Nucleus accumbens (tissue), 56 donors: Measurements from ENCODE around the gene PAEP.
"Not testable (repeated sequence)": the region's sequence is repeated elsewhere in the genome, so short reads cannot be mapped to it uniquely, and the experiment has no call there.

Source experiments
- DNase-seq, 56 donors: peaks; one replicate each; lab custom pipeline; 2025; lab: John Stamatoyannopoulos, UW

The PAEP gene

DNA sequence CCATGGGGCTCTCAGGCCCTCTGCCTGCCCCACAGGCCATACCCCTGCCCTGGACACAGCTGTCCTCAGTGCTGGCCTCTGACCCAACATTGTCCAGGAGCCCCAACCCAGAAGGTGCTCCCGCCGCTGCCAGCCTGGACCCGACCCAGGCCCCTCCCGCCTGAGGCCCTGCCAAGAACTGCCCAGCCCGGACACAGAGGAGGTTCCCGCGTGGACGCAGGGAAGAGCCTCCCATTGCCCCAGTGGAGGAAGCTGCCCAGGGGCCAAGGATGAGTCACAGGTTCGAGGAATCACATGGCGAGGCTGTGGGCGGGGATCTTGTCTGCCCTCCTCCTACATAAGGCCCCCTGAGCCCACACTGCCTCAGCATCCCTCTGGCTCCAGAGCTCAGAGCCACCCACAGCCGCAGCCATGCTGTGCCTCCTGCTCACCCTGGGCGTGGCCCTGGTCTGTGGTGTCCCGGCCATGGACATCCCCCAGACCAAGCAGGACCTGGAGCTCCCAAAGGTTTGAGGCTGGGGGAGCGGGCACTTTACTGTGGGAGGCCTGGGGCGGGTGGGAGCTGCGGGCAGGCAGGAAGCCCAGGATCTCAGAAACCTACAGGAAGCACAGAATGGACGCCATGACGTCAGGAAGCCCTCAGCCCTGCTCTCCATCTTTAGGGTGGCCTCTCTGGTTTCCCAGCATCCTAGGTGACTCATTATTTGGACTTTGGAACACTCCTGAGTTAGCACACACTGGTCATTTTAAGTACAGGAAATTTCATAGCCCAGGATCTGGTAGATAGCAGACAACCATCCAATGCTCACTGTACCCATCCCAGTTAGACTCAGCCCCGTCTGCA is at the start of gene PAEP:
Gene PAEP, plus strand, starts transcription at position 366 of the 844 bp plus-strand sequence.
- no peak for DNase-seq

DNA sequence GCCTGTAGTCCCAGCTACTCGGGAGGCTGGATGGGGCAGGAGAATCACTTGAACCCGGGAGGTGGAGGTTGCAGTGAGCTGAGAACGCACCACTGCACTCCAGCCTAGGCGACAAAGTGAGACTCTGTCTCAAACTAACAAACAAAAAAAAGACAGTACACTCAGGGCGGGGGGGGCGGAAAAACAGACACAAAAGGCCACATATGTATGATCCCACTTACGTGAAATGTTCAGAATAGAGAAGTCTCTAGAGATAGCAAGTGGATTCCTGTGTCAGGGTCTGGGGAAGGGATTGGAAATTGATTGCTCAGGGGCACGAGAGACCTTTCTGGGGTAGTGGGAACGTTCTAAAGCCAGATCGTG is 49.3 kb upstream of the PAEP start:
- DNase-seq: no peak

DNA sequence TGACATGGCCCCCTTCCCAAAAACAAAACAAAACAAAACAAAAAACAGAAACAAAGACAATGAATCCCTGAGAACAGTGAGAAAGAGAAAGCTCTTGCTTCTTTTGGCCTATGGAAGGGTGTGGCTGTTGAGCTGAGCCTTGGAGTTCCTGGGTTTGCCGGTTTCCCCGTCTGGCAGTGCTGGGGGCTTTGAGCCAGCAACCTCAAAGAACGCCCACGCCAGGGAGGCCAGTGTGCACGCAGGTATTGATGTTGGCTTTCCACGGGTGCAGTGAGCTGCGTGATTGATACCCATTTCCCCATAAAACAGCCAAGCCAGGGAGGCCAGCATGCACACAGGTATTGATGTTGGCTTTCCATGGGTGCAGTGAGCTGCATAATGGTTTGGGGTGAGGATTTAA is 48.7 kb upstream of the PAEP start:
- no peak for DNase-seq

DNA sequence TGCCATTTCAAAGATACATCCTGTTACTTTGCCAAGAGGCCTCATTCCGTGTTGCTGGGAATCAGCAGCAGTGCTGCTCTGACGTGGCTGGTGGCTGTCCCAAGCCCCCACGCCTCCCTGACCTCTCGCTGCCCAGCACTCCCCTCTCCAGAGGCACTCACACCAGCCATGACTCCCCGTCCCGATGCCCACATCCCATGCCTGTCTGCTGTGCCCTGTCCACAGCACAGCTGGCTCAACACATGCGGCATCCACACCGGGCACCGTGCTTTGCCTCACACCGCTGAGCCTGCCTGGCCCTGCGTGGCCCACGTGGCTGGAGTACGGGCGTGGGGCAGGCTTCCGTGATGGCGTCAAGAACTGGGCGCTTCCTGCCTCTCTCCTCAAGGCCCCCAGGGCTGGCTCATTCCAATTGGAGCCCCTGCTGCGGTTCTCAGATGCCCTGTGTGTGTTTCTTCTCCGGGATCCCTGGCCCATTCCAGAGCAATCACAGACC is 48.2 kb upstream of the PAEP start:
- DNase-seq: no peak

DNA sequence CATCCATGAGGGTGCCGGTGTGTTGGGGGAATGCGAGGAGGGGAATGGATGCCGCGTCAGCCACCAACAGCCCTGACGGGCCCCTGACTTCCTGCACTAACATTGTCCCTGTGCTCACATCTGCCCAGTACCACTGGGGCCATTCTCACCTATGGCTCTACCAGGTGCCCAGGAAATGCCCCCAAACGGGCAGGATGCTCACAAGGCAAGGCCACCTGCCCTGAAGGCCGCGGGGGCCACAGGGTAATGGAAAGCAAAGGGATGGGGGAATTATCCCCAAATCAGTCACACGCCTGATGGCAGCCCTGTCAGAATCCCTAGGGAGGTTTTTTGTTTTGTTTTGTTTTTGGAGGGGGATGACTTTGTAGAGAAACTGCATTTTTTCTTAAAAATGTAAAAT is 47.6 kb upstream of the PAEP start:
- DNase-seq: not testable (repeated sequence)

DNA sequence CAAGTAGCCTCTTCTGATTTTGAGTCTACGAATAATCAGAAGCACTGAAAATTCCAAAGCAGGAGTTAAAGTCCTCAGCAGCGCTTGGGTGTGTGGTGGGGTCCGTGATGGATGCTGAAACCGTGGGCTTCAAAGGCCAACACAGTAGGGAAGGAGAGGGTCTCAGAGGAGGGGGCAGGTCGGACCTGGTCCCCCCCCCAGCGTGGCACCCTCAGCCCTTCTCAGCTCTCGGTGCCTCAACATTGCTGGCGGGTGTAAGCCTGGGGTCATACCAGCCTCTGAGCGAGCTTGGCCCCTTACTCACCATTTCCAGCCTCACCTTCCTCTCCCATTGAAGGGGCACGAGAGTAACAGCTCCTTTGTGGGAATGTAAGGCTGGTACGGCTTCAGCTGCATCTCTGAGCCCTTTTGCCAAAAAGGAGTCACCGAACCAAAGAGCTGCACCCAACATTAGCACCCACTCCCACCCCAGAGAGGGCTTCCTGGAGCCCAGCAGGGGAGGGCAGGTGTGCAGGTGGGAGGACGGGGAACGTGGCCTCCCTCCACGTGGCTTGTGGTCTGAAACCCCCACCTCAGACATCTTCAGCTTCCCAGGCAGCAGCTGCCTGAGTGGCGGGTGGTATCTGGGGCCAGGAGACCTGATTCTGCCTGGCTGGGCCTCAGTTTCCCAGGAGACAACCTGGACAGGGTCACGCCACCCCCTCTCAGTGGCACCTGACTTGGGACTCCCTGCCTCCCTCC is 47.0 kb upstream of the PAEP start:
- no peak for DNase-seq

DNA sequence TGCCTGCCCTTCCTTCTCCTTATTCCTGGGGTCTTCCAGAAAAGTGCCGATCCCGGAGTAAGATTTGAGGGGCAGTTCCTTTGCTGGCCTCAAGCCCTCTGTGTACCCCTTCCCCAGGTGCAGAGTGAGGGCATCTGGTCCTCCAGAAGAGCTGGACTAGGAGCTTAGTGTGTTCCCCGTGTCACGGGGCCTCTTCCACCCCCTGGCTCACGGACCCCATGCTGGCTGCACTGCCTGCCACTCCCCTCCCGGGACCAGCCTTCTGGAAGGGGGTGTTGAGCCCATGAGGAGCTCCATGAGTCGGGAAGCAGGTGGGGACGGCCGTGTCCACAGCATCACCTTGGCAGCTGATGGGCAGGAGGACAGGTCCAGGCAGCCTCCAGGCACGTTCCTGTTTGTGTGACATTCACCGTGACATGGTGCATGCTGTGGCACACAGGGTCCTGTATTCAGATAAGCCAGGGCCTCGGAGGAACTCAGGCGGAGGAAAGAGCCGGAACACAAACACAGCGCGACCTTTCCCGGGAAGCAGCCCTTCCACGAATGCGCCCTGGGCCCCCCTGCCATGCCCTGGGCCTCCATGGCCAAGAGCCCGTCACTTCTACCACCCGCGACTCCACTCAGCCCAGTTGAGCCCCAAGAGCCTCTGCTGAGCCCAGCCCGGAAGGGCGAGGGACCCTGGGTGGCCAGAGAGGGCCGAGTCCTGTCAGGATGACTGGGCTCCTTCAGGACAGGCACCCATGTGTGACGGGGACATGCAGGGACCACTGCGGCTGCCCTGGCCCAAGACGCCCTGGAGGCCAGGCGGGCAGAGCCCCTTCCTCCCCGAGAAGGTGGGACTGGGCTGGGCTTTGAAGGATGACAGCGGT is 46.2 kb upstream of the PAEP start:
- DNase-seq: no peak

DNA sequence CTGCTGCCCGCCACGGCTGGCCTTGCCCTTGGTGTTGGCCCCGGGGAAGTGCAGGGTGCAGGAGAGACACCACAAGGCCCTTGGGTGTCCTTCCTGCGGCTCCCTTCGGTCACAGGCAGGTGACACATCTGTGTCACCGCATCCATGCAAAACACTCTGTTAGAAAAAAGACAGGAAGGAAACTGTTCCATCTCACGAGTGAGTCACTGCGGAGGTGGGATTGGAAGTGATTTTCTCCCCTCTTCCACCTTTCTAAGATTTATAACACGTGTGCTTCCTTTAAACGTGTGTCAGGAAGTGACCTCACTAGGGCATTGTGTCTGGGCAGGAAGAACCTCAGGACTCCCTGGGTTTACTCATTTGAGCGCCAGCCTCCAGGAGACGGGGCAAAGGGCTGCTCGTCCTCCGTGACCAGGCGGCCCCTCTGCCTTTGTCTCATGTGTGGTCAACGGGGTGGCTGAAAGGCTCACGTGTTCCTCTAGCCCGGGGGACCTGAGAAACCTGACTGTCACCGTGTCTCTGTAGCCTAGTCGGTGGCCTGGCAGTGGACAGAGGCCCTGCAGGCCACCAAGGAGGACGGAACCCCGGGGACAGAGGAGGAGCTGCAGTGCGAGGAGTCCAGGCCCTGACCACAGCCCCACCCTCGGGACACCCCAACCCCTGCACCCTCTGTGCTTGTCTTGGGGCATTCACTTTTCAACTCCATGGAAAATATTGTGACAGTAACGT is 45.3 kb upstream of the PAEP start:
- no peak for DNase-seq

DNA sequence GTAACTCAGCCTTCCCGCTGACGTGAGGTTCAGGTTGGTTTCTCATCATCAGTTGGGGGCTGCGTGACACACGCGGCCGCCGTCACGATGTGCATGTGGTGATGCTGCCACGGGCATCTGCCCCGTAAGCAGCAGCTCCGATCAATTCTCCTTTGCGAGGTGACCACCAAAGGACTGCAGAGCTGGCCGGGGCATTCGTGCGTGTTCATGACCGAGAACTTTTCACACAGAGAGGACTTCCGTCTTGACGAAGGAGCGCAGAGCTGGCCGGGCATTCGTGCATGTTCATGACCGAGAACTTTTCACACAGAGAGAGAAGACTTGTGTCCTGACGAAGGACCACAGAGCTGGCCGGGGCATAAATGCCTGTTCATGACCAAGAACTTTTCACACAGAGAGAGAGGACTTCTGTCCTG is 44.1 kb upstream of the PAEP start:
- DNase-seq: no peak

DNA sequence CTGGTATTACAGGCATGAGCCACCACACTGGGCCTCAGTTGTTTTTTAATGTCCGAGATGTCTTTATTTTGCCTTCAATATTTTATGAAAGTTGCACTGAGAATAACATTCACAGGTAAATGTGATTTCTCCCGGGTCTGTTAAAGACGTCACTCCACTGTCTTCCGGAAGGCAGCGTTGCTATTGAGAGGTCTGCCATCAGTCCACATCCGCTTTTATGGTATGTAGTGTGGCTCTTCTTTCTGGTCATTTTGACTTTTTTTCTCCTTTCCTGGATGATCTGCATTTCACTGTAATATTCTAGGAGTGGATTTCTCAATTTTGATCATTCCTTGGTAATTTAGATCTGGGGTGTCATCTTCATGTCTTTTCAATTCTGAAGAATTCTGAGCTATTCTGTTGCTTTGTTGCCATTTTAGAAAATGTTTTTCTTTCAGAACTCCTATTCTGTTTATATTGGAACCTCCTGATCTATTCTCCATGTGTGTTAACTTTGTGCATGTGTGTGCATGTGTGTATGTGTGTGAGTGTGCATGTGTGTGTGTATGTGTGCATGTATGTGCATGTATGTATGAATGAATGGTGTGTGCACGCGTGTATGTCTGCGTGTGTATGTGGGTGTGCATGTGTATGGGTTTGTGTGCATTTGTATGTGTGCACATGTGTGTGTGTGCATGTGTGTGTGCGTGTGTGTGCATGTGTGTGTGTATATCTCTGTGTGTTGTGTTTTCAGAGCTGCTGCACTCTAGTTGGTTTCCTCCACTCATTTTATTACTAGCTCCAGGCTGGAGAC is 42.2 kb upstream of the PAEP start:
- no peak for DNase-seq

DNA sequence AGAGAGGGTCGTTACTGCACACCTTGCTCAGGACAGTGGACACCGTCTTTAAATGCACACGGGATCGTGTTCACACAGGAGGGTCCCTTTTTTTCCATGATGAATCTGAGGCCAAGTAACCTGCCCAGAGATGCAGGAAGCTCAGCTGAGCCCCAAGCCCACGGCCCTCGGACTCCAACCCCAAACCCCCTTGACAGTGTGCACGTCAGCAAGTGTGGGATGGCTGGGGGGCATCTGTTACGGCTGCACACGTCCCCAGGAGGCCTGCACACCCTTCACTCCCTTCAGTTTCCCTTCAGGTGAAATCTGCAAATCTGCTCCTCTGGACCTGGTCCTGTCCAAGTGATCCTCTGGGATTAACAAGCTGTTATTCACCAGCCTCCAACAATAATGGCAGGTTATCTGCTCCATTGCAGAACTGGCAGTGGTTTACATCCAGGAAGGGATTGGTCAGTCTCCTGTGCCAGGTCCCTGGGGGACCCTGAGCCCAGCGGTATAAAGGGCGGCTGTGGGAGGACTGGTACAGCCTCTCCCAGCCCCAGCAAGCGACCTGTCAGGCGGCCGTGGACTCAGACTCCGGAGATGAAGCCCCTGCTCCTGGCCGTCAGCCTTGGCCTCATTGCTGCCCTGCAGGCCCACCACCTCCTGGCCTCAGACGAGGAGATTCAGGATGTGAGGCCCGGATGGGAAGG is 40.5 kb upstream of the PAEP start, which contains the start of gene LCN1:
Gene LCN1, plus strand, starts transcription at position 525 of the 692 bp plus-strand sequence. Its CDS starts 58 bp downstream, at position 583.
- DNase-seq: no peak

DNA sequence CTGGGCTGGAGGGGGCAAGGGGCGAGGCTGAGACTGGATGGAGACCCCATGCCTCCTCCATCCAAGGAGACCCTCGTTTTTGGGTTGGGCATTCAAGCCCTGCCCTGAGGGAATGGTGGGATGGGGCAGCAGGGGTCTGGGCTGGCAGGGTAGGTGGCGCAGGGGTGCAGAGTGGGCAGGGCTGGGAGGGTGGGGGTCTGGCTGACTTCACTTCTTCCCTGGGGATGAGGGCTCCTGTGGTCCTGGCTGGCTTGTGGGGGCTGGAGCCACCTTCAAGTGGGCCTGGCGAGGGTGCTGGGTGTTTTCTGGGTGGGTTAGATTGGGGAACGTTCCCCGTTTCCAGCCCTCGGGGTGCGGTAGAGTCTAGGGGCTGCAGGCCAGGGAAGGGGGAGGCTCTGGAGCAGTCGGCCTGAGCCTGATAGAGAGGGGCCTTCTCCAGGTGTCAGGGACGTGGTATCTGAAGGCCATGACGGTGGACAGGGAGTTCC is 39.9 kb upstream of the PAEP start:
- no peak for DNase-seq

DNA sequence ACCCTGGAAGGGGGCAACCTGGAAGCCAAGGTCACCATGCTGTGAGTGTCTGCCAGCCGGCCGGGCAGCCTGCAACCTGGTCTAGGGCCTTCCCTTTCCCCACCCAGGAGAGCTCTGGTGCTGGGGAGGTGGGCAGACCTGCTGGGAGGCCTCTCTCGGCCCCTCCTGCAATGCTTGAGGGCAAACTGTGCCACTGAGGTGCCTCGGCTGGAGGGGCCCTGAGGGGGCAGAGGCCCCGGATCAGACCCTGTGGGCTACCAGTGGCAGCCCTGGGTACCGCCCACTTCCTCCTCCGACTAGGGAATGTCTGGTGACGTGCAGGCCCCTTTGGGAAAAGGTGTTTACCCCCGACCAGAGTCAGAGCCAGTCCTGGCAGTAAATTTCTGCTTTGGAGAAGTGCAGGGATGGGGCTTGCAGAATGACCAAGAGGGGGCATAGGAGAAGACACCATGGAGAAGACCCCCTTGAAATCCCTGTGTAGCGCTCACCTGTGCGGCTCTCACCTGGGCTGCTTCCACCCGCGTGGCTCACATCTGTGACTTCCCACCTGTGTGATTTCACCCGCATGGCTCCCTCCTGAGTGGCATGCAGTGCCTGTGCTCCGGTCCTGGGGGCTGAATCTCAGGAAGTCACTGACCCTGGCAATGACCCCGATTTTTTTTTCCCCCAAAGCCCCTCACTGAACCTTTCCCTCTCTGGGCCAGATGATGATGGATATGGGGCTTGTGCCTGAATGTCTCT is 39.2 kb upstream of the PAEP start:
- DNase-seq: no peak

DNA sequence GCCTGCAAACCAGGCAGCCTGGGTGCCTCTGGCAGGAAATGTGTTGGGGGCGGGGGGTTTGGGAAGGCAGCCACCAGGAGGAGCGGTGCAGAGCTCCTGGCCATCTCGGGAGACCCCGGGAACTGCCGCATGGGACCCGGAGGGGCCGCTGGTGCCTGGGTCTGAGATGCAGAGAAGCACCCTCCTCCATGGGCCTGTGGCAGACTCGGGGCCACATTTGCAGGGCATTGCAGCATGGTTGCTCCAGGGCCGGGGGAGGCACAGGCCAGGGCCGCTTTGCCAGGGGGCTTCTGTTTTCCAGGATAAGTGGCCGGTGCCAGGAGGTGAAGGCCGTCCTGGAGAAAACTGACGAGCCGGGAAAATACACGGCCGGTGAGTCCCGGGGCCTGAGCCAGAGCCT is 38.6 kb upstream of the PAEP start:
- DNase-seq: no peak

DNA sequence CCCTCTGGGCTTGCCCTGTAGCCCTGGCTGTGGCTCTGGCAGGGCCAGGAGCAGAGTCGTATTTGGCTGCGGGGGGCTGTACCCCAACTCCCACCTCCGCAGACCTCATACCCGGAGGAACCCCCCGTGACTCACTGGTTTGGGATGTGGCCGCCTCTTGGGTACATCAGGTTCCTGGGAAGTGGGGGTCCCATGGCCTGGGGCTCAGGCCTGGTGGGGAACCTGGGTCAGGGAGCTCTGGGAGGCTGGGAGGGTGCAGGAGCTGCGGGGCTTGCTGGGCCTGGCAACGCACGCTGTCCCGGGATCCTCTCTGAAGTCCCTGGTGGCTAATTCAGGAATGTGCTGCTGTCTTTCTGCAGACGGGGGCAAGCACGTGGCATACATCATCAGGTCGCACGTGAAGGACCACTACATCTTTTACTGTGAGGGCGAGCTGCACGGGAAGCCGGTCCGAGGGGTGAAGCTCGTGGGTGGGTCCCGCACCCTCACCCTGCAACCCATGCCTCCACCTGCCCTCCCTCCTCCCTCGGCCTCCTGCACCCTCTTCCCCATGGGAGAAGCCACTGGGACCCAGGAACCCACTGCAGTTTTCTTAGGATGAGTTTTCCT is 37.9 kb upstream of the PAEP start:
- no peak for DNase-seq

DNA sequence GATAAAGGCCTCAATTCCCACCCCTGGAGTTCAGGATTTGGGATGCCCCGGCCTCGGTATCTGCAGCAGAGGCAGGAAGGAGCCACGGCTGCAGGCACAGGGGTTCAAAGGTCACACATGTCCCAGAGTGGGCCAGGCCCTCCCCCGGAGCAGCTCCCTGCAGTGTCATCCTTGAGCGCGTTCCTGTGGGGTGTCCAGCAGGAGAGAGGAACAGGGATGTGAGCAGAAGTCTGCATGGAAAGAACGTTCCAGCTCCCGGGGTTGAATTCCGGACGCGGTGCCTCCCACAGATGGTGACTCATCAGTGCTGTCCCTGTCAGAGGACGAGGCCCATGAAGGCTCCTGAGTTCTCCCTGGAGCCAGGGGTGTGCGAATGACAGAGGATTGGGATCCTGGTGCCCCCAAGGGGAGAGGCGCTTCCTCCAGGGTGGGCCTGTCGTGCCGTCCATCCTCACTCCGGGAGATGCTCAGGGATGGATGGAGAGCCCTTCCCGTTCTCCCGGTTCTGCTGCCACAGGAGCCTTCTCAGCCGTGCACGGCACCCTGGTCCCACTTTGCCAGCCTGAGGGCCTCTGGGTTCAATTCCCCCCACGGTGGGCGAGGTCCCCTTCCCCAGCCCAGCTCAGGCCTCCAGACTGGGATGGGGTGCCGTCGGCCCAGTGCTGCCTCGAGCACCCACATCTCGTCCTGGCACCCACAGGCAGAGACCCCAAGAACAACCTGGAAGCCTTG is 37.3 kb upstream of the PAEP start:
- no peak for DNase-seq
